NCI-H2196 (cell line): ENCODE results near the gene KRT23.
A peak's percentile ranks its signal among the peaks of the same experiment; 100 is the strongest.

Experiments used
- DNase-seq: peaks from one replicate; lab custom pipeline; 2025; ENCODE audit not compliant: unreplicated experiment; lab: John Stamatoyannopoulos, UW

The KRT23 gene

GRCh38 chr17:40910441-40910841, 27.0 kb downstream of the KRT23 start:
- no peak for DNase-seq

- DNase-seq = no peak
Measured at GRCh38 chr17:40909755-40910154, 27.7 kb downstream of the KRT23 start.

- peak; percentile 80 for DNase-seq
Measured at GRCh38 chr17:40909351-40909750, 28.1 kb downstream of the KRT23 start.

- no peak for DNase-seq
Measured at GRCh38 chr17:40906613-40907012, 30.8 kb downstream of the KRT23 start.

GRCh38 chr17:40905370-40905769, 32.1 kb downstream of the KRT23 start:
- no peak for DNase-seq

- no peak for DNase-seq
Measured at GRCh38 chr17:40903129-40903847, 34.2 kb downstream of the KRT23 start.

- DNase-seq = no peak
Measured at GRCh38 chr17:40902498-40902897, 34.9 kb downstream of the KRT23 start.

- DNase-seq = no peak
Measured at GRCh38 chr17:40901981-40902474, 35.4 kb downstream of the KRT23 start.

- no peak for DNase-seq
Measured at GRCh38 chr17:40900809-40901356, 36.6 kb downstream of the KRT23 start.

- DNase-seq = no peak
Measured at GRCh38 chr17:40896916-40897455, 40.5 kb downstream of the KRT23 start.

- no peak for DNase-seq
Measured at GRCh38 chr17:40895106-40895730, 42.2 kb downstream of the KRT23 start.

- DNase-seq = no peak
Measured at GRCh38 chr17:40888196-40888720, 49.2 kb downstream of the KRT23 start.

GRCh38 chr17:40886090-40886489, 51.4 kb downstream of the KRT23 start:
- DNase-seq = no peak

- no peak for DNase-seq
Measured at GRCh38 chr17:40884708-40885512, 52.5 kb downstream of the KRT23 start, which contains the start of gene KRT20. Gene KRT20 (minus strand): TSS chr17:40885242. CDS start chr17:40885185, 57 bp downstream.

- no peak for DNase-seq
Measured at GRCh38 chr17:40883626-40884334, 53.7 kb downstream of the KRT23 start.

- no peak for DNase-seq
Measured at GRCh38 chr17:40883031-40883430, 54.4 kb downstream of the KRT23 start.

- DNase-seq = no peak
Measured at GRCh38 chr17:40879026-40879425, 58.4 kb downstream of the KRT23 start.

- no peak for DNase-seq
Measured at GRCh38 chr17:40878044-40878443, 59.4 kb downstream of the KRT23 start.

- no peak for DNase-seq
Measured at GRCh38 chr17:40873801-40874200, 63.6 kb downstream of the KRT23 start.

GRCh38 chr17:40873255-40873654, 64.2 kb downstream of the KRT23 start:
- no peak for DNase-seq
